Thoracic aorta (tissue), 2 donors: Measurements from ENCODE around the gene MCTP2. TPM values are rescaled to one million over a fixed set of nuclear protein-coding genes. Genes with fewer than 3 reads are reported as not detected.

ENCODE experiments used
- ATAC-seq: fragments of 150-250 bp; one replicate; pipeline ENCODE4 v1.8.0; 2017; ENCODE audit warnings: low read depth; ENCODE audit not compliant: insufficient number of reproducible peaks, low FRiP score
- DNase-seq: peaks from one replicate; pipeline ENCODE4 v3.0.0-alpha.2; 2020; ENCODE audit warnings: low spot score
- H3K27ac ChIP-seq, 2 donors: fragments of 200-600 bp; sonication (generic); 1 replicate in 1 of 2; 2 replicates in 1 of 2; pipeline ENCODE4 v1.5.1; 2016; ENCODE audit warnings: mild to moderate bottlenecking in 2 of 2, moderate library complexity in 2 of 2
- H3K27me3 ChIP-seq: fragments of 200-600 bp; sonication (generic); replicated peaks from 2 replicates; pipeline ENCODE4 v1.6.0; 2016; ENCODE audit warnings: mild to moderate bottlenecking; ENCODE audit not compliant: insufficient read depth
- H3K36me3 ChIP-seq: fragments of 200-600 bp; sonication (generic); one replicate; pipeline ENCODE4 v1.5.1; 2016
- H3K4me1 ChIP-seq, 2 donors: fragments of 200-600 bp; sonication (generic); 1 replicate in 1 of 2; 2 replicates in 1 of 2; pipeline versions ENCODE4 v1.5.1 to v1.6.0; 2016; ENCODE audit warnings: low read depth in 2 of 2, mild to moderate bottlenecking in 1 of 2; ENCODE audit not compliant: control insufficient read depth in 1 of 2
- H3K4me3 ChIP-seq: fragments of 200-600 bp; sonication (generic); 2 replicates; pipeline ENCODE4 v1.5.1; 2016; ENCODE audit warnings: mild to moderate bottlenecking
- H3K9me3 ChIP-seq: fragments of 200-600 bp; sonication (generic); 2 replicates; pipeline ENCODE4 v1.5.1; 2016
- CTCF ChIP-seq: fragments of 200-600 bp; sonication (generic); IDR thresholded peaks from one replicate; pipeline ENCODE4 v1.5.1; 2019; ENCODE audit warnings: antibody characterized with exemption
- total RNA-seq, 2 donors: library from RNA; depleted of rRNA; stranded (reverse); fragments of >200 nt; gene quantifications; one replicate each; pipeline versions ENCODE4 v1.1.0 to v1.2.3, GENCODE V29; 2016

The MCTP2 gene
- total RNA-seq, 2 donors from 2014 or later, result 15.7 to 16.6 TPM

- Histone ChIP-seq H3K27ac (no peak overlapping the region), H3K27me3 (no peaks in the 10 kb centered on the region), H3K9me3 (no peaks in the 10 kb centered on the region), H3K36me3 (no peaks in the 10 kb centered on the region), H3K4me3 (no peak overlapping the region), H3K4me1 (no peaks in the 10 kb centered on the region)
- TF ChIP-seq CTCF, result no peak
- ATAC-seq, result no peak
- DNase-seq, result no peak
Measured at GRCh38 chr15:94460624-94461023, 229.3 kb downstream of the MCTP2 start.

GRCh38 chr15:94467034-94467433, 235.7 kb downstream of the MCTP2 start:
- DNase-seq, result no peak
- no peak overlapping the region for H3K27ac ChIP-seq
- no peak overlapping the region for H3K4me3 ChIP-seq
- no peaks in the 10 kb centered on the region for H3K4me1 ChIP-seq
- H3K27me3 ChIP-seq, result no peaks in the 10 kb centered on the region
- no peaks in the 10 kb centered on the region for H3K9me3 ChIP-seq
- no peak for TF ChIP-seq CTCF
- no peak for ATAC-seq
- H3K36me3 ChIP-seq, result no peaks in the 10 kb centered on the region

GRCh38 chr15:94470492-94470891, 239.1 kb downstream of the MCTP2 start:
- no peaks in the 10 kb centered on the region for H3K36me3 ChIP-seq
- no peak for TF ChIP-seq CTCF
- H3K4me1 ChIP-seq, result no peaks in the 10 kb centered on the region
- H3K27me3 ChIP-seq, result no peaks in the 10 kb centered on the region
- H3K27ac ChIP-seq, result no peak overlapping the region
- no peak for DNase-seq
- no peaks in the 10 kb centered on the region for H3K9me3 ChIP-seq
- no peak for ATAC-seq
- no peak overlapping the region for H3K4me3 ChIP-seq

- Histone ChIP-seq H3K4me3 (no peak overlapping the region), H3K36me3 (no peaks in the 10 kb centered on the region), H3K27me3 (no peaks in the 10 kb centered on the region), H3K4me1 (no peaks in the 10 kb centered on the region), H3K9me3 (no peaks in the 10 kb centered on the region), H3K27ac (no peak overlapping the region)
- DNase-seq (no peak), ATAC-seq (no peak)
- TF ChIP-seq CTCF, result no peak
Measured at GRCh38 chr15:94476686-94477085, 245.3 kb downstream of the MCTP2 start.

- Histone ChIP-seq H3K9me3 (no peaks in the 10 kb centered on the region), H3K27me3 (no peaks in the 10 kb centered on the region), H3K4me3 (no peak overlapping the region), H3K36me3 (no peaks in the 10 kb centered on the region), H3K27ac (no peak overlapping the region), H3K4me1 (no peaks in the 10 kb centered on the region)
- no peak for ATAC-seq
- no peak for DNase-seq
- no peak for TF ChIP-seq CTCF
Measured at GRCh38 chr15:94477913-94478553, 246.7 kb downstream of the MCTP2 start.
